Suprapubic skin (tissue), 3 donors: ENCODE results near the gene ABCC1.

Experiments used
- CTCF ChIP-seq, 2 donors: fragments of 200-600 bp in 1 of 2; fragments of 450-650 bp in 1 of 2; sonication (generic) in 1 of 2; IDR thresholded peaks; one replicate each; pipeline ENCODE4 v1.5.1; 2016 to 2019; ENCODE audit warnings: antibody characterized with exemption in 2 of 2, mild to moderate bottlenecking in 1 of 2, moderate library complexity in 1 of 2
- POLR2A ChIP-seq, 2 donors: fragments of 450-650 bp; IDR thresholded peaks; one replicate each; pipeline ENCODE4 v1.6.1; 2017; ENCODE audit warnings: antibody characterized with exemption in 2 of 2, mild to moderate bottlenecking in 2 of 2, moderate library complexity in 2 of 2

- TF ChIP-seq POLR2A (IDR thresholded peaks at IDR 0.05) (no peak), CTCF (IDR thresholded peaks at IDR 0.05) (no peak)
Observed at GRCh38 chr16:16167927-16168326, 218.5 kb downstream of the ABCC1 start.
